ENCODE data around the gene LGR4. TPM values are rescaled to one million over a fixed set of nuclear protein-coding genes. Genes with fewer than 3 reads are reported as not detected.

The LGR4 gene
- total RNA-seq, 1 donor from 2014 or later: 51.5 TPM

DNA sequence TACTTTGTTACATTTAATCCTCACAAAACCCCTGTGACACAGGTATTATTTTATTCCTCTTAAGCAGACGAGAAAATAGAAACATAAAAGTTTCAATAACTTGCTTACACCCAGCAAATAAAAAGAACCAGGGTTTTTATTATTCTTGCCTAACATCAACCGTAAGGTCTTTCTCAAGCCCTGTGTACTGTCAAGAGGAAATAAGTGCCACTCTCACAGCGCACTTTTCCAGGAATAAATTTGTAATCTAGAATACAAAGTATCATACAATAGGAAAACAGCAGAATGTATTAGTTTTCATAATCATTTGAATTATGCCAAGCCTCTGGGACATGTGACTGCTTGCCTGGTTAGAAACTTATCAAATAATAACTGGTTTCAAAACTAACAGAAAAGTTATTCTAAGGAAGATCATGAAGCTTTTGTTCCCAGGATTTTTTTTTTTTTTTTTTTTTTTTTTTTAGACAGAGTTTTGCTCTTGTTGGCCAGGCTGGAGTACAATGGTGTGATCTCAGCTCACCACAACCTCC lies 117.0 kb downstream of the LGR4 start:
- Mint-ChIP-seq H3K4me3 (no peak overlapping the region), H3K9me3 (no peaks in the 10 kb centered on the region), H3K27me3 (ENCODE audit: low read depth) (no peaks in the 10 kb centered on the region), H3K36me3 (ENCODE audit: low read depth) (peaks cover 16% of the 10 kb centered on the region), H3K4me1 (peaks cover 26% of the 10 kb centered on the region), H3K27ac (ENCODE audit: unreplicated experiment) (no peak overlapping the region)
- DNase-seq (ENCODE audit: low read depth, low spot score): no peak
- TF ChIP-seq, protein P1, sequence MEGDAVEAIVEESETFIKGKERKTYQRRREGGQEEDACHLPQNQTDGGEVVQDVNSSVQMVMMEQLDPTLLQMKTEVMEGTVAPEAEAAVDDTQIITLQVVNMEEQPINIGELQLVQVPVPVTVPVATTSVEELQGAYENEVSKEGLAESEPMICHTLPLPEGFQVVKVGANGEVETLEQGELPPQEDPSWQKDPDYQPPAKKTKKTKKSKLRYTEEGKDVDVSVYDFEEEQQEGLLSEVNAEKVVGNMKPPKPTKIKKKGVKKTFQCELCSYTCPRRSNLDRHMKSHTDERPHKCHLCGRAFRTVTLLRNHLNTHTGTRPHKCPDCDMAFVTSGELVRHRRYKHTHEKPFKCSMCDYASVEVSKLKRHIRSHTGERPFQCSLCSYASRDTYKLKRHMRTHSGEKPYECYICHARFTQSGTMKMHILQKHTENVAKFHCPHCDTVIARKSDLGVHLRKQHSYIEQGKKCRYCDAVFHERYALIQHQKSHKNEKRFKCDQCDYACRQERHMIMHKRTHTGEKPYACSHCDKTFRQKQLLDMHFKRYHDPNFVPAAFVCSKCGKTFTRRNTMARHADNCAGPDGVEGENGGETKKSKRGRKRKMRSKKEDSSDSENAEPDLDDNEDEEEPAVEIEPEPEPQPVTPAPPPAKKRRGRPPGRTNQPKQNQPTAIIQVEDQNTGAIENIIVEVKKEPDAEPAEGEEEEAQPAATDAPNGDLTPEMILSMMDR (conservative IDR thresholded peaks at IDR 0.05): no peak

DNA sequence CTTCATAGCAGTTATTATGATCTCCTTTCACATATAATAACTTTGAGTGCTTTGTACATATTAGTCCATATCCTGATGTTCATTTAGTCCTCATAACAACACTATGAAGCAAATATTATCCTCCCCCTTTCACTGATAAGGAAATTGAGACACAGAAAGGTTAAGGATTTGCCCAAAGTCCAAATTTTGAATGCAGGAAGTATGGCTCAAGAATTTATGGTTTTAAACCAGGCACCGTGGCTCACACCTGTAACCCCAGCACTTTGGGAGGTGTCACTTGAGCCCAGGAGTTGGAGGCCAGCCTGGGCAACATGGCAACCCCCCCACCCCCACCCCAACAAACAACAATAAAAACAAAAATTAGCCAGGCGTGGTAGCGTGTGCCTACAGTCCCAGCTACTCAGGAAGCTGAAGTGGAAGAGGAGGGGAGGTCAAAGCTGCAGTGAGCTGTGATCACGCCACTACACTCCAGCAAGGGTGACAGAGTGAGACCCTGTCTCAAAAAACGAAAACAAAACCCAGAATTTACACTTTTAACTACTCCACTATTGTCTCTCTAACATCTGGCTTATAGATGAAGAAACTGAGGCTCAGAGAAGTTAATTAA lies 118.1 kb downstream of the LGR4 start:
- H3K27ac Mint-ChIP-seq (ENCODE audit: unreplicated experiment): no peak overlapping the region
- H3K27me3 Mint-ChIP-seq (ENCODE audit: low read depth): no peaks in the 10 kb centered on the region
- H3K4me1 Mint-ChIP-seq: peaks cover 24% of the 10 kb centered on the region
- DNase-seq (ENCODE audit: low read depth, low spot score): no peak
- TF ChIP-seq, protein P1 (conservative IDR thresholded peaks at IDR 0.05): no peak
- H3K9me3 Mint-ChIP-seq: no peaks in the 10 kb centered on the region
- H3K4me3 Mint-ChIP-seq: no peak overlapping the region
- peaks cover 21% of the 10 kb centered on the region for H3K36me3 Mint-ChIP-seq (ENCODE audit: low read depth)

- Mint-ChIP-seq H3K4me1 (peaks cover 19% of the 10 kb centered on the region), H3K9me3 (no peaks in the 10 kb centered on the region), H3K27me3 (ENCODE audit: low read depth) (no peaks in the 10 kb centered on the region), H3K27ac (ENCODE audit: unreplicated experiment) (no peak overlapping the region), H3K36me3 (ENCODE audit: low read depth) (peaks cover 17% of the 10 kb centered on the region), H3K4me3 (no peak overlapping the region)
- no peak for DNase-seq (ENCODE audit: low read depth, low spot score)
- TF ChIP-seq, protein P1 (conservative IDR thresholded peaks at IDR 0.05): no peak
Measured at GRCh38 chr11:27353593-27354358, 118.8 kb downstream of the LGR4 start.

DNA sequence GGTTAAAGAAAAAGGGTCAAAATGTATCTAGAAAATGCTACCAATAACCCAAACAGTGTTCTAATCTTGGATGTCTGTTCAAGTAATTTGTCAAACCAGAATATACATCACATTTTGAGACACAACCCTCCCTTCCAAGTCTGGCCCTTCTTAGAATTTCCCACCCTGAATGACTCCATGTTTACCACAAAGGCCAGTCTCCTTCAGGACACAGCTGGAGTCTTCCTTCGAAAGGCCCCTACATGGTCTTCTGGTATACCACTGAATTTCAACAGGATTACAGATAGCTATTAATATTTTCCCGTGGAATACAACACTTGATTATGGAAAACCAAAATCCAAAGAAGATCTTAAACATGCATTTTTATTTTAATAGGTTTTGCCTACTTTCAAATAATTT lies 119.8 kb downstream of the LGR4 start:
- TF ChIP-seq, protein P1 (conservative IDR thresholded peaks at IDR 0.05): no peak
- Mint-ChIP-seq H3K9me3 (no peaks in the 10 kb centered on the region), H3K4me1 (peaks cover 27% of the 10 kb centered on the region), H3K27ac (ENCODE audit: unreplicated experiment) (no peak overlapping the region), H3K27me3 (ENCODE audit: low read depth) (no peaks in the 10 kb centered on the region), H3K36me3 (ENCODE audit: low read depth) (peaks cover 13% of the 10 kb centered on the region), H3K4me3 (no peak overlapping the region)
- no peak for DNase-seq (ENCODE audit: low read depth, low spot score)

DNA sequence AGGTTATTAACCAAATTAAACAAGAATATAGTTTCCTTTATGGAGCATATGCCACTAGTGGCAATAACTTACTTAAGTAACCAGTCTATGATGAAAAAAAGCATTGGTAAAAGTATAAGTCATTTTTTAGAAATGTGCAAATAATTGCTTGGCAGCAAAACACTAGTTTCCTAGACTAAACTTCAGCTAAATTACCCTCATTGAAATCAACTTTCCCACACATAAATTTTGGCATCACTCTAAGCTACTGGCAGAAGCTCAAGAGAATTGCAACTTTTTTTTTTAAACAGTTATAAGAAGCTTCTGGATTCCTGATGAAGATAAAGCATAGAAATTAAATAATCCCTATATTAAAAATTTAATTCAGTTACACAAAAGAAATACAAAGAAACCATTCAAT lies 122.1 kb downstream of the LGR4 start:
- TF ChIP-seq, protein P1 (conservative IDR thresholded peaks at IDR 0.05): no peak
- H3K4me1 Mint-ChIP-seq: peaks cover 36% of the 10 kb centered on the region
- H3K9me3 Mint-ChIP-seq: no peaks in the 10 kb centered on the region
- H3K27ac Mint-ChIP-seq (ENCODE audit: unreplicated experiment): no peak overlapping the region
- H3K27me3 Mint-ChIP-seq (ENCODE audit: low read depth): no peaks in the 10 kb centered on the region
- no peak overlapping the region for H3K4me3 Mint-ChIP-seq
- no peak for DNase-seq (ENCODE audit: low read depth, low spot score)
- peaks cover 16% of the 10 kb centered on the region for H3K36me3 Mint-ChIP-seq (ENCODE audit: low read depth)
